Neural cell (in vitro differentiated cells): ENCODE measurements around the gene TOR1AIP2. TPM values are rescaled to one million over a fixed set of nuclear protein-coding genes. Genes with fewer than 3 reads are reported as not detected.

Experiments used
- H2AFZ ChIP-seq: fragments of 200-600, 300-800 bp; sonication (generic), shearing (Covaris generic); 2 replicates; pipeline ENCODE4 v1.6.0; 2014; ENCODE audit warnings: low read depth, mild to moderate bottlenecking, antibody characterized with exemption, low read length, moderate library complexity
- H3F3A ChIP-seq: fragments of 200-600 bp; shearing (Covaris generic); 2 replicates; pipeline ENCODE4 v1.6.1; 2016; ENCODE audit warnings: mild to moderate bottlenecking, moderate library complexity, mixed read lengths, antibody characterized with exemption, low read length; ENCODE audit not compliant: insufficient read depth, poor library complexity, severe bottlenecking
- H3K27ac ChIP-seq: fragments of 200-600, 300-800 bp; sonication (generic), shearing (Covaris generic); 2 replicates; pipeline ENCODE4 v1.5.1; 2014; ENCODE audit warnings: mild to moderate bottlenecking, low read length, moderate library complexity
- H3K27me3 ChIP-seq: fragments of 300-800, 200-600 bp; sonication (generic), shearing (Covaris generic); 2 replicates; pipeline ENCODE4 v1.6.0; 2014; ENCODE audit warnings: mild to moderate bottlenecking, low read depth, low read length, moderate library complexity; ENCODE audit not compliant: insufficient read depth
- H3K36me3 ChIP-seq: fragments of 300-800, 200-600 bp; sonication (generic), shearing (Covaris generic); 2 replicates; pipeline ENCODE4 v1.5.1; 2014; ENCODE audit warnings: mild to moderate bottlenecking, antibody characterized with exemption, low read length, moderate library complexity; ENCODE audit not compliant: insufficient read depth
- H3K4me2 ChIP-seq: fragments of 300-800, 200-600 bp; sonication (generic), shearing (Covaris generic); 2 replicates; pipeline ENCODE4 v1.6.0; 2014; ENCODE audit warnings: mild to moderate bottlenecking, low read length
- H3K4me3 ChIP-seq: fragments of 300-800, 200-600 bp; sonication (generic), shearing (Covaris generic); 2 replicates; pipeline ENCODE4 v1.5.1; 2014; ENCODE audit warnings: mild to moderate bottlenecking, low read length, moderate library complexity
- H3K79me2 ChIP-seq: fragments of 200-600 bp; shearing (Covaris generic); replicated peaks from 2 replicates; pipeline ENCODE4 v1.6.0; 2014; ENCODE audit warnings: mild to moderate bottlenecking, low read length, moderate library complexity; ENCODE audit not compliant: insufficient read depth
- H3K9ac ChIP-seq: fragments of 300-800, 200-600 bp; sonication (generic), shearing (Covaris generic); 2 replicates; pipeline ENCODE4 v1.6.1; 2016; ENCODE audit warnings: mild to moderate bottlenecking, low read length, mixed read lengths
- H3K9me2 ChIP-seq: fragments of 200-600 bp; shearing (Covaris generic); 2 replicates; pipeline ENCODE4 v1.6.1; 2016; ENCODE audit warnings: mild to moderate bottlenecking, low read length, mixed read lengths; ENCODE audit not compliant: insufficient read depth
- H3K9me3 ChIP-seq: fragments of 200-600, 300-800 bp; sonication (generic), shearing (Covaris generic); 2 replicates; pipeline ENCODE4 v1.6.1; 2016; ENCODE audit warnings: mild to moderate bottlenecking, mixed run types, low read length, moderate library complexity, mixed read lengths
- H4K20me1 ChIP-seq: fragments of 200-600 bp; shearing (Covaris generic); 2 replicates; pipeline ENCODE4 v1.6.1; 2016; ENCODE audit warnings: mild to moderate bottlenecking, mixed run types; ENCODE audit not compliant: insufficient read depth
- CTCF ChIP-seq: fragments of 450-650 bp; IDR thresholded peaks from 2 replicates; pipeline ENCODE4 v1.5.1; 2014; ENCODE audit warnings: antibody characterized with exemption, mild to moderate bottlenecking, moderate library complexity; ENCODE audit not compliant: poor library complexity, severe bottlenecking
- EP300 ChIP-seq: fragments of 450-650 bp; conservative IDR thresholded peaks from 2 replicates; pipeline ENCODE4 v1.6.1; 2014; ENCODE audit warnings: antibody characterized with exemption, mild to moderate bottlenecking, moderate library complexity; ENCODE audit not compliant: poor library complexity, severe bottlenecking
- EZH2 ChIP-seq: fragments of 200-600, 300-800 bp; shearing (Covaris generic), sonication (generic); IDR thresholded peaks from 2 replicates; pipeline ENCODE4 v1.6.1; 2014; ENCODE audit warnings: antibody characterized with exemption, low read length, borderline replicate concordance, mild to moderate bottlenecking; ENCODE audit not compliant: insufficient read depth, poor library complexity, severe bottlenecking
- MXI1 ChIP-seq: fragments of 450-650 bp; conservative IDR thresholded peaks from 2 replicates; pipeline ENCODE4 v1.6.1; 2014; ENCODE audit warnings: antibody characterized with exemption, mild to moderate bottlenecking; ENCODE audit not compliant: poor library complexity, severe bottlenecking
- POLR2AphosphoS5 ChIP-seq: IDR thresholded peaks from 2 replicates; pipeline ENCODE4 v1.6.1; 2012
- RAD21 ChIP-seq: fragments of 450-650 bp; conservative IDR thresholded peaks from 2 replicates; pipeline ENCODE4 v1.6.1; 2014; ENCODE audit warnings: antibody characterized with exemption, mild to moderate bottlenecking, moderate library complexity
- REST ChIP-seq: IDR thresholded peaks from 2 replicates; pipeline ENCODE4 v1.6.1; 2012; ENCODE audit warnings: borderline replicate concordance
- SMC3 ChIP-seq: fragments of 450-650 bp; conservative IDR thresholded peaks from 2 replicates; pipeline ENCODE4 v1.6.1; 2014; ENCODE audit warnings: antibody characterized with exemption, mild to moderate bottlenecking, moderate library complexity; ENCODE audit not compliant: poor library complexity
- TAF1 ChIP-seq: IDR thresholded peaks from 2 replicates; pipeline ENCODE4 v1.6.1; 2012; ENCODE audit warnings: low read depth
- polyA plus RNA-seq: library from polyadenylated mRNA; depleted of rRNA; stranded (reverse); fragments of >200 nt; gene quantifications from 2 replicates; pipeline ENCODE4 v1.2.3, GENCODE V29; 2014

The TOR1AIP2 gene
- polyA plus RNA-seq, 1 donor from 2014 or later: 44.7 TPM

- no peaks in the 10 kb centered on the region for H4K20me1 ChIP-seq
- H3K27me3 ChIP-seq: no peaks in the 10 kb centered on the region
- TF ChIP-seq EZH2 (no peak), REST (no peak), EP300 (no peak), CTCF (no peak), TAF1 (no peak), POLR2AphosphoS5 (no peak), SMC3 (no peak), RAD21 (no peak), MXI1 (no peak)
- no peaks in the 10 kb centered on the region for H3K79me2 ChIP-seq
- H2AFZ ChIP-seq: no peak overlapping the region
- H3K27ac ChIP-seq: no peak overlapping the region
- no peaks in the 10 kb centered on the region for H3K9me3 ChIP-seq
- H3K36me3 ChIP-seq: no peaks in the 10 kb centered on the region
- H3K4me3 ChIP-seq: no peak overlapping the region
- no peaks in the 10 kb centered on the region for H3F3A ChIP-seq
- H3K9me2 ChIP-seq: no peaks in the 10 kb centered on the region
- H3K9ac ChIP-seq: no peak overlapping the region
- no peak overlapping the region for H3K4me2 ChIP-seq
Observed at GRCh38 chr1:179853102-179853501, 24.5 kb downstream of the TOR1AIP2 start.

- no peaks in the 10 kb centered on the region for H3K36me3 ChIP-seq
- H3K27ac ChIP-seq: no peak overlapping the region
- H3K9me3 ChIP-seq: no peaks in the 10 kb centered on the region
- no peak for TF ChIP-seq EZH2
- TF ChIP-seq EP300: no peak
- no peak for TF ChIP-seq MXI1
- TF ChIP-seq POLR2AphosphoS5: no peak
- no peak for TF ChIP-seq REST
- no peak for TF ChIP-seq SMC3
- TF ChIP-seq CTCF: no peak
- TF ChIP-seq TAF1: no peak
- TF ChIP-seq RAD21: no peak
- H3K79me2 ChIP-seq: no peaks in the 10 kb centered on the region
- H3K4me2 ChIP-seq: no peak overlapping the region
- H3K9me2 ChIP-seq: no peaks in the 10 kb centered on the region
- H3K4me3 ChIP-seq: no peak overlapping the region
- H4K20me1 ChIP-seq: no peaks in the 10 kb centered on the region
- no peak overlapping the region for H2AFZ ChIP-seq
- no peaks in the 10 kb centered on the region for H3K27me3 ChIP-seq
- H3F3A ChIP-seq: no peaks in the 10 kb centered on the region
- H3K9ac ChIP-seq: no peak overlapping the region
Observed at GRCh38 chr1:179848233-179848632, 29.4 kb downstream of the TOR1AIP2 start.
